22Rv1 (cell line): ENCODE results near the gene LTBP3.

Experiments
- ZFX ChIP-seq: fragments of 450-650 bp; IDR thresholded peaks from 2 replicates; pipeline ENCODE4 v1.6.1; 2017; ENCODE audit warnings: antibody characterized with exemption, borderline replicate concordance
- TF ChIP-seq, protein P1 (sequence below): fragments of 450-650 bp; IDR thresholded peaks from 2 replicates; pipeline ENCODE4 v1.5.1; 2017; ENCODE audit warnings: mild to moderate bottlenecking

DNA sequence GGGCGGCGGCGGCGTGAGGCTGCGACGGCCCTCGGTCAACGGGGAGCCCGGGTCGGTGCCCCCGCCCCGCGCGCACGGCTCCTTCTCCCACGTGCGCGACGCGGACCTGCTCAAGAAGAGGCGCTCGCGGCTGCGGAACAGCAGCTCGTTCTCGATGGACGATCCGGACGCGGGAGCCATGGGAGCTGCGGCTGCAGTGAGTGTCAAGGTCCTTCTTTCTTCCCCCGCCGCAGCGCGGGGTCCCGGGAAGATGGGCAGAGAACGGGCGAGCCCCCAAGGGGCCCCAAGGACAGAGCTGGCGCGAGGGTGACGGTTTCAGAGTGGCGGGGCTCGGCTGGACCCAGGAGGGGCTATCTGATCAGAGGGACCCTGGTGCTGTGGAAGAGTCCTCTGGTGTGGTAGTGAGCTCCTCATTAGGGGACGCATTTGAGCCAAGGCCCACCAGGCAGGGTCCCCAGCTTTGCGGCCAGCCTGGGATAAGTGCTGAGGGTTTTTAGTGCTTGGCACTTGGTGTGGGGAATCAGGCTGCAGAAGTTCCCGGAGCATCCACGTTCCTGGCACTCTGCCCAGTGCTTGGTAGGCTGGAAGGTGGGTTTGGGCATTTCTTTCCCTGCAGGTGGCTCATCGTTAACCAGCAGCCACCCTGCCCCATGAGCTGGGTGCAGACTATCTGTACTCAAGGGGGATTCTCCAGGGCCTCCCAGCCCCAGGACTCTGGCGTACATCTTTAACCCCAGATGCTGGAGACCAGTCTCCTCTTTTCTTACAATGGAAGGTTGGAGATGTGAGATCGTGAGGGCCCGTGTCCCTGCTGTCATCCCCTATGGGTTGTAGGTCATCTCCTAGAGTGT lies 27.5 kb upstream of the LTBP3 start:
- TF ChIP-seq, protein P1, sequence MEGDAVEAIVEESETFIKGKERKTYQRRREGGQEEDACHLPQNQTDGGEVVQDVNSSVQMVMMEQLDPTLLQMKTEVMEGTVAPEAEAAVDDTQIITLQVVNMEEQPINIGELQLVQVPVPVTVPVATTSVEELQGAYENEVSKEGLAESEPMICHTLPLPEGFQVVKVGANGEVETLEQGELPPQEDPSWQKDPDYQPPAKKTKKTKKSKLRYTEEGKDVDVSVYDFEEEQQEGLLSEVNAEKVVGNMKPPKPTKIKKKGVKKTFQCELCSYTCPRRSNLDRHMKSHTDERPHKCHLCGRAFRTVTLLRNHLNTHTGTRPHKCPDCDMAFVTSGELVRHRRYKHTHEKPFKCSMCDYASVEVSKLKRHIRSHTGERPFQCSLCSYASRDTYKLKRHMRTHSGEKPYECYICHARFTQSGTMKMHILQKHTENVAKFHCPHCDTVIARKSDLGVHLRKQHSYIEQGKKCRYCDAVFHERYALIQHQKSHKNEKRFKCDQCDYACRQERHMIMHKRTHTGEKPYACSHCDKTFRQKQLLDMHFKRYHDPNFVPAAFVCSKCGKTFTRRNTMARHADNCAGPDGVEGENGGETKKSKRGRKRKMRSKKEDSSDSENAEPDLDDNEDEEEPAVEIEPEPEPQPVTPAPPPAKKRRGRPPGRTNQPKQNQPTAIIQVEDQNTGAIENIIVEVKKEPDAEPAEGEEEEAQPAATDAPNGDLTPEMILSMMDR, result no peak
- TF ChIP-seq ZFX, result no peak
